PC-3 (cell line): ENCODE data around the gene IARS2.

Experiments
- CTCF ChIP-seq: fragments of 300-600 bp; sonication (generic); conservative IDR thresholded peaks from 2 replicates; pipeline ENCODE4 v1.5.1; 2017; ENCODE audit warnings: antibody characterized with exemption, low read depth, mild to moderate bottlenecking, low read length
- EZH2 ChIP-seq: fragments of 300-600 bp; sonication (generic); IDR thresholded peaks from one replicate; pipeline ENCODE4 v1.6.1; 2017; ENCODE audit warnings: antibody characterized with exemption, mild to moderate bottlenecking, low read length; ENCODE audit not compliant: unreplicated experiment

DNA sequence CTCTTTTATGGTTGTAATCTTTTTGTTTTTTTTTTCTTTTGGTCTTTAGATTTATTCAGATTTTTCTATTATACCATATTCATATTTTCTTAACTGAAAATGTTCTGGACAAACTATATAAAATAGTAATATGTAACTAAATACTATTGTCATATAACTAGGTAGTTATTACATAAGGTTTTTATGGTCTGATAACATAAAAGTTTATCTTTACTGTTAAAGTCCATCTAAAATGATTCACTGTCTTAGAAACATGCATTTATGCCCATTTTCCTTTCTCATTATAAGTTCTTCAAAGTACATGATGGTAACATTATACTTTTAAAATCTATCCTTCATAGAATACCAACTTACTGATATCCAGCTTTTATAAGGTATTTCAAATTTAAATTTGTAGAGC is 29.1 kb downstream of the IARS2 start:
- no peak for TF ChIP-seq CTCF
- no peak for TF ChIP-seq EZH2
